Fibroblast of the conjunctiva (primary cell): Measurements from ENCODE around the gene NKIRAS1.
A peak's percentile ranks its signal among the peaks of the same experiment; 100 is the strongest.
"Not testable (repeated sequence)": the region's sequence is repeated elsewhere in the genome, so short reads cannot be mapped to it uniquely, and the experiment has no call there.

Experiments
- DNase-seq: peaks from one replicate; pipeline ENCODE4 v3.0.0-alpha.2; 2010; ENCODE audit warnings: low read depth

NKIRAS1 gene

DNA sequence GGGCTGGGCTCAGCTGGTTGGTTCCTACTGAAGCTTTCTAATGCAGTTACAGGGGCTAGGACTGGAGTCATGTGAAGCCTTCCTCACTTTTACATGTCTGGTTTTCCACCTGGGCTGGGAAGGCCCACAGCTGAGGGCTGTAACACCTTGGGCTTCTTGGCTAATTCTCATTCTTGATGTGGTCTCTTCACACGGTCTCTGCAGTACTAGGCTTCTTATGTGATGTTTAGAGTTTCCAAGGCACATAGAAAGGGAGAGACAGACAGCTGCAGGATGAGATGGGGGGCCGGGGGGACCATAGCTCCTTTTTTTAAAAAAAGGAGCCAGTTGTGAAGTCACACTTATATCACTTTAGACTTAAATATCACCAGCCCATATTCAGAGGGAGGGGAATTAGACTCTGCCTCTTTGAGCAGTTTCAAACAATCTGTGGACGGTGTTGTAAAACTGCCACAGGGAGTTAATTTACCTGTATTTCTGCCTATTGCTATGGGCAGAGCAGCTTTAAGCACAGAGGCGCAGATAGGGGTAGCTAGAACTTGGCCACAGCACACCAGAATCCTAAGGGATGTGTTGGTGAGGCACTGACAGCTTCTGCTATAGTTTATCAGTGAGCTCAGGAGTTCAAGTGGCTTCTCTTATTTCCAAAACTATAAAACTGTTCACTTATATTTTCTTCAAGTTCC lies 46.7 kb downstream of the NKIRAS1 start:
- DNase-seq = no peak

DNA sequence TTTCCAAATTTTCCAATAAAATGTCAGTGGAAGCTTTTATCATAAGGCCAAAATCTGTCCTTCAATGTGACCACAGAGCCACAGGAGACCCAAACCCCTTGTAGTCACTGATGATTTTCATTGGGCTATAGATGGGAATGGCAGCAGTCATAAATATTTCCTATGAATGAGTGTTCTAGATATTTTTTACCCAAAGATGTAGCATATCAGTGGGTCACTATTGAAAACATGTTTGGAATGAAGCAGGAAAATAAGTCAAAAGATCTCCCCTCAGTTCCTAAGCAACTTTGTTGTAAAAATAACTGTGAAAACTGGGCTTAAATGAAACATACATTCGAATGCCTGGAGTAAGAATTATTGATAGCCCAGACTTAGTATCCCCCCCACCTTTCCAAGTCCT lies 49.0 kb downstream of the NKIRAS1 start:
- no peak for DNase-seq

DNA sequence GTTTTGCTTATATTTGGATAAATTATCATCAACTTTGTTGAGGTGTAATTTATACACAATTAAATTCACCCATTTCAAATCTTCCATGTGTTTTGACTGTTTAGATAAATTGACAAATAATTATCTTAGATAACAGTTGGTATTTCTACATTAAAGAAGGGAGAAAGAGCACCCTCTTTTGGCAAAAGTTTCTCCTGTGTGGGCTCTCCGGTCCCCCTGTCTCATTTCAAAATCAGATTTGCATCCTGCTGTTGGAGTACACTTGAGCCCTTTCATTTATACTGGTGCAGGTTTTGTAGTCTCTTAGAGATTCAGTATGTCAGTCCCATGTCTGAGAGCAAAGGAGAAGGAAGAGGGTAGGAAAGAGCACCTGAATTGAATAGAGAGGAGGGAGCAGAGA lies 49.4 kb downstream of the NKIRAS1 start:
- no peak for DNase-seq

DNA sequence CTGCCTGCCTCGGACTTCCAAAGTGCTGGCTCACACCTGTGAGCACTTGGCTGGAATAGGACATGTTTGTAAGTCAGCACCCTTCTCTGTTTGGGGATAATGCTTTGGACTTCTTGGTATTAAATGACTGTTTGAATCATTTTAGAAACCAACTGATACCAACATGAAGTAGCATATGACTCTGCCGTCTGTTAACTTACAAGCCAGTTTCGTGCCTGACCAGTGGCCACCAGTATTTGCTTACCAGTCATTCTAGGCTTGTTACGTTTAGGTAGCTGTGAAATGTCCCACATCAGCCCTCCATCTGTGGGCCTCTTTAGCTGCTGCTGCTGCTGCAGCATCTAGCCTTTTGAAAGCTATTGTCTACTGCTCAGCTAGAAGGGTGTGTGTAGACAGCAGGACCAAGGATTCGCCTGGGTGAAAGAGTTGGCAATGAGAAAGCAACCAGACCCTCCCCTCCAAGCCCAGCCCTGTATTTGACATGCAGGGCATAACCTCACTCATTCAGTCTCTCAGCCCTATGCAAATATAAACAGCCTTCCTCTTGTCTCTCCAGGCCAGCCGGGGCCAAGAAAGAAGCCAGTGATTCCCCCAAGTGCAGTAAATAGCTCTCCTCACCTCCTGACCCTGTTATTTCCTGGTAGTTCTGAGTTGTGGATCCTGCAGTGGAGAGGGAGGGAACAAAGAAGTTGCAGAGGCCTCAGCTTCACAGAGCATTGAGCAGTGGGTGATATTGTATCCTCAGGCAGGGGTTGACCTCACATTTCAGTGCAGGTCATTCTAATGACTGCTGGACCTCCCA lies 51.0 kb downstream of the NKIRAS1 start:
- no peak for DNase-seq

DNA sequence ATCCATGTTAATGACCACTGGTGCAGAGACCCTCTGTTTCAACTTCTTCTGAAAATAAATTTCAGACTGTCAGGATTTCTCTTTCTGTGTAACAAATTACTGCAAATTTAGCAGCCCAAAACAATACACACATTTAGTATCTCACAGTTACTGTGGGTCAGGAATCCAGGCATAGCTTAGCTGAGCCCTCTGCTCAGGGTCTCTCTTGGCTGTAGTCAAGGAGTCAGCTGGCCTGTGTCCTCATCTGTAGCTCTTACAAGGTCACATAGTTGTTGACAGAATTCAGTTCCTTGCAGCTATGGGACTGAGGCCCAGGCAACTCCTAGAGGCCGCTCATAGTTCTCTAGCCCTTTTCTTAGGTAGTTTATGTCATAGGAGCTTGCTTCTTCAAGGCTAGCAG lies 51.9 kb downstream of the NKIRAS1 start:
- DNase-seq = no peak

DNA sequence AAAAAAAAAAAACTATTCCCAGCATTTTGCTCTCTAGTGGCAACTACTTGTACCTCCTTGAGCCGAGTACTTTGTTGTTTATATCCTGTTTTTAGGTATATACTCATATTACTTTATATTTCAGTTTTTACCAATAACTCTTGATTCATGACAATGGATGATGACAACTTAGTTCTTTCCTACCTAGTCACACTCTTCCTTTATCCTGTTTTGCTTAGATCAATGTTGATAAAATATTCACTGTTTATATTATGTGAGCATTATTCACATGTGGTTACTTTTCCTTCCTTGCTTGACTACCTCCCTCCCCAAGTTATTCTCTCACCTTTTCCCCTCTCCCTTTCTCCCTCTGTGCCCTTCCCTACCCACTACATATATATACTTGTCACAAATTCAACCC lies 53.7 kb downstream of the NKIRAS1 start:
- DNase-seq = no peak

DNA sequence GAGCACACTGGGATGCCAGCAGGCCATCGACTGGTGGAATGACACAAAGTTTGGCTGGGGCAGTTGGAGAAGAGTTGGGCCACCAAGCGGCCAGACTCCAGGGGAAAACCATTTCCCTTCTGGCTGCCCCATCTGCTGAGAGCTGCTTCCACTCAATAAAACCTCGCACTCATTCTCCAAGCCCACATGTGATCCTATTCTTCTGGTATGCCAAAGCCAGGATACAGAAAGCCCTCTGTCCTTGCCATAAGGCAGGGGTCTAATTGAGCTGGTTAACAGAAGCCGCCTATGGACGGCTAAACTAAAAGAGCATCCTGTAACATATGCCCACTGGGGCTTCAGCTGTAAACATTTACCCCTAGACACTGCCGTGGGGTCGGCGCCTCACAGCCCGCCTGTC lies 55.1 kb downstream of the NKIRAS1 start:
- no peak for DNase-seq

DNA sequence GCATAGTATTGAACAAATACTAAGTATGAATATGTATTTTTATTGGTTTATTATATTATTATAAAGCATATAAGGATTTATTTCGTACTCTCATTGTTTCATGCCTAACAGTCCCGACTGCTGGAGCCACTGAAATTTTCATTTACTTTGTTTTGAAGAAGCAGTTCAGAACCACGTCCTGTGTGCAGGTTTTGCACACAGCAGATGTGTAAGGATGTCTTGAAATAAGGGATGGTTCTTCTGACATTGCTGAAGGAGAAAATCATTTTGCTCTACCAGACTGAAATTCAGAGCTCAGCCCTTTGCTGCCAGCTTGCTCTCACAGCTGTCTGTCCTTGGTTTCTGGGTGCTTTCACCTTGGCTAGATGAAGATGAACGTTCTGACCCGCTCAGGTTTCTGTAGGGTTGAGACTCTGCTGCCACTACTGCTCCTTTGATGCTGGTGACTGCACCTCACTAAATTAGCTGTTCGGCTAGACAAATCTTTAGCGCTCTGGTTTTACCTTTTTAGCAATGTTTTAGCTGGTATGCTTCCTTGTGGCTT lies 56.9 kb downstream of the NKIRAS1 start:
- no peak for DNase-seq

DNA sequence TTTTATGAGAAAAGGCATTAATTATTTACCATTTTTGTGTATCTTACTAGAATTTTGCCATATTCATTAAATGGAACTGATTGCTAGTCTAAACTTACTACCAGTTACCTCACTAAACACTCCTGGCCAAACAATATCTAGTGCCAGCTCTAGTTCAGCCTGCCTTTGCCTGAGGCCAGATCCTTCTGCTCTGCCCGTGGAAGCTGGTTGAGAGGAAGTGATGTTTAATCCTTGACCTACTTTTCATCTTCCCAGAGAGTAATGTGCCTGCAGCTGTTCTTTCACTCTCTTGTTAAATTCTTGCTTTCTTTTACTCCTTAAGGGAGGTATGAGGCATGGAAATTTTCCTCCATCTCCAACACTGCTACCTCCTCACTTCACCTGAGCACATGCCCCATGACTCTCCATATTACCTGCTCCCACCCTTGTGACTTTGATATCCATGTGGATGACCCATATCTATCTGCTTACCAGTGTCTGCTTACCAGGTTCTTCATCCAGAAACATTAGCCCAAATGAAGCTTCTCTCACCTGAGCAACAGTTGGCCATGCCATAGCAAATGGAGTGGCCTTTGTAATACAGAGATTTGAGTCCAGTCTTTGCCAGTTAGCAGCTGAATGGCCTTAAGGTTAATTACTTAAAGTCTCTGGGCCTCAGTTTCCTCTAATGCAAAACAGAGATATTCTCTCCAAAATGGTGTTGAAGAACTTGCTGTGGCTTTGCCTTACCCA lies 57.6 kb downstream of the NKIRAS1 start:
- no peak for DNase-seq

DNA sequence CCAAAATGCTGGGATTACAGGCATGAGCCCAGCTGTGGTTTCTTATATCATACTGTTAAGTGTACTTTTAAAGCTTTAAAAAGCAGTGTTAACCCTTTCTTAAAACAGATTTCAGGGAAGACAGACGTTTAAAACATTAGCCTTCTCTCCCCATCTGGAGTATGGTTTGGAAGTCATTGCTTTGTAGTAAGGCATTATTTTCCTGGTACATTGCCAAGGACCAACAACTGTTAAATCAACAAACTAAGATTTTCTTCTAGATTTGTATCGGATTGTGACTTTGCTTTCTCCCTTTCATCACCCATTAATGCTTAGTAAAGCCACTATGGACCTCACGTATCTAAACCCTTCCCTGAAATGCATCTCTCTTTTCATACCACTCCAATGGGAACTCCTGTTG lies 60.5 kb downstream of the NKIRAS1 start:
- DNase-seq = peak; percentile 46

DNA sequence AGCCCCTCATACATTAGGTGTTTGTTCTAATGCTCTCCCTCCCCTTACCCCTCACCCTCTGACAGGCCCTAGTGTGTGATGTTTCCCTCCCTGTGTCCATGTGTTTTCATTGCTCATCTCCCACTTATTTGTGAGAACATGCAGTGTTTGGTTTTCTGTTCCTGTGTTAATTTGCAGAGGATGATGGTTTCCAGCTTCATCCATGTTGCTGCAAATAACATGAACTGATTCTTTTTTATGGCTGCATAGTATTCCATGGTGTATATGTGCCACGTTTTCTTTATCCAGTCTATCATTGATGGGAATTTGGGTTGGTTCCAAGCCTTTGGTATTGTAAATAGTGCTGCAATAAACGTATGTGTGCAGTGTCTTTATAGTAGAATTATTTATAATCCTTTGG lies 67.3 kb downstream of the NKIRAS1 start:
- DNase-seq = not testable (repeated sequence)

DNA sequence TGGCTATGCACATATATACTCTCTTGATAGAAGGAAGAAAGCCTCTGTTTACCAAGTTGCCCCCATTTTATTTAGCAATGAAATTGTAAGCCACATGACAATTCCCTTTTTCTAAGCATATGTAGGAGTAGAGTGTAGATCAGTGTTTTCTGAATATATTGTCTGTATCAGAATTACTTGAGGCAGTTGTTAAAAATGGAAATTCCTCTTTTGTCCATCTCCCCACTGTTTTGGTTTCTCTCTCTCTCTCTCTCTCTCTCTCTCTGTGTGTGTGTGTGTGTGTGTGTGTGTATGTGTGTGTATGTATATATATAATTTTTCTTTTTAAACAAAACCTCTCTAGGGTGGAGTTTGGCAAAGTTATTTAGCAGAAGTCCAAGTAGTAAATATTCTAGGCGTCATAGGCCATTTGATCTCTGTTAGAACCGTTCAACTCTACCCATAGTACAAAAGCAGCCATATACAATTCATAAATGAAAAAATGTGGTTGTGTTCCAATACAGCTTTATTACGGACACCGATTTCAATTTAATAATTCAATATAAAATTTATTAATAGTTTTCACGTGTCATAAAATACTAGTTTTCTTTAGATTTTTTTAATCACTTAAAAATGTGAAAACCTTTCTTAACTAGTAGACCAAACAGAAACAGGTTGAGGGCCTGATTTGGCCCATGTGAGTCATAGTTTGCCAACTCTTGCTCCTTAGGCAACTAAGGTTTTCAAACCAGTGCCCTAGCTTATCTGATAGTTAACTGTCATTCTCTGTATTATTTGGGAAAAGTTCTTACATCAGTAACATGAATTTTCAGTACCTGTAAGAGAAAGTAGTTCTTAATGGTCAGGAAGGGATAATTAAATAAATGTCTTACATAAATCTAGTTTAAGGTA lies 71.2 kb downstream of the NKIRAS1 start:
- no peak for DNase-seq

DNA sequence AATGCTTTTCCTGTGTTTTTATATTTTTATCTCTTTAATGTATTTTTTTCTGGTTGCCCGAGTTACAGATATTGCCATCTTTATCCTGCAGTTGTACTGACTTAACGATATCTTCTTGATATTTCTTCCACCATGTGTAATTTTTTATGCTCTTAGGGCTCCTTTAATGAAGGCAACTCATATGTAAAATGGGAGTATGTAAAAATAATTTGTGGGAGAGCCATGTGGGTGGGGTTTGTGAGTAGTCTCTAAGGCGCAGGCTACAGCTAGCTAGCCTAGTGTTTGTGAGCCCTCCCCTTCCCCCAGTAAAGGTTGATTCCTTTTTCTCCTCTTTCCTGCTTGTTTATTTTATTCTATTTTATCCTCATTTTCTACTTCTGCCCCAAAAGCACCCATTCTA lies 72.9 kb downstream of the NKIRAS1 start:
- DNase-seq = no peak
